HG02763 (cell line): ENCODE results near the gene VTI1A.

ENCODE experiments used
- ATAC-seq: cut with Tn5 transposase; IDR thresholded peaks from one replicate; pipeline ENCODE4 v1.9.1; 2021; ENCODE audit warnings: mild to moderate bottlenecking, moderate library complexity; ENCODE audit not compliant: unreplicated experiment

Gene VTI1A

GRCh38 chr10:112799726-112800510, 352.9 kb downstream of the VTI1A start:
- ATAC-seq, result no peak

GRCh38 chr10:112801004-112801403, 354.0 kb downstream of the VTI1A start:
- ATAC-seq, result no peak

GRCh38 chr10:112801748-112802147, 354.7 kb downstream of the VTI1A start:
- no peak for ATAC-seq

- no peak for ATAC-seq
Measured at GRCh38 chr10:112802411-112803022, 355.5 kb downstream of the VTI1A start.

GRCh38 chr10:112803961-112804401, 357.0 kb downstream of the VTI1A start:
- no peak for ATAC-seq

GRCh38 chr10:112805254-112805590, 358.2 kb downstream of the VTI1A start:
- ATAC-seq, result no peak

GRCh38 chr10:112805701-112806100, 358.7 kb downstream of the VTI1A start:
- no peak for ATAC-seq

GRCh38 chr10:112807013-112807412, 360.0 kb downstream of the VTI1A start:
- no peak for ATAC-seq

GRCh38 chr10:112809736-112810135, 362.7 kb downstream of the VTI1A start:
- ATAC-seq, result no peak

GRCh38 chr10:112810711-112811151, 363.7 kb downstream of the VTI1A start:
- no peak for ATAC-seq

- no peak for ATAC-seq
Measured at GRCh38 chr10:112811741-112812551, 364.9 kb downstream of the VTI1A start.

GRCh38 chr10:112812586-112812985, 365.6 kb downstream of the VTI1A start:
- ATAC-seq, result no peak

GRCh38 chr10:112813866-112814591, 367.0 kb downstream of the VTI1A start:
- no peak for ATAC-seq

GRCh38 chr10:112815269-112816032, 368.4 kb downstream of the VTI1A start:
- ATAC-seq, result no peak

GRCh38 chr10:112816033-112816430, 369.0 kb downstream of the VTI1A start:
- ATAC-seq, result no peak

- no peak for ATAC-seq
Measured at GRCh38 chr10:112816891-112817290, 369.9 kb downstream of the VTI1A start.

- ATAC-seq, result no peak
Measured at GRCh38 chr10:112817981-112818777, 371.2 kb downstream of the VTI1A start.

- ATAC-seq, result no peak
Measured at GRCh38 chr10:112819231-112819630, 372.2 kb downstream of the VTI1A start.

- no peak for ATAC-seq
Measured at GRCh38 chr10:112820320-112820719, 373.3 kb downstream of the VTI1A start.
